ENCODE results near the gene MUC5AC. TPM values are rescaled to one million over a fixed set of nuclear protein-coding genes. Genes with fewer than 3 reads are reported as not detected.

Gene MUC5AC
- polyA plus RNA-seq, 3 donors: 0.01 TPM; not detected in 1

DNA sequence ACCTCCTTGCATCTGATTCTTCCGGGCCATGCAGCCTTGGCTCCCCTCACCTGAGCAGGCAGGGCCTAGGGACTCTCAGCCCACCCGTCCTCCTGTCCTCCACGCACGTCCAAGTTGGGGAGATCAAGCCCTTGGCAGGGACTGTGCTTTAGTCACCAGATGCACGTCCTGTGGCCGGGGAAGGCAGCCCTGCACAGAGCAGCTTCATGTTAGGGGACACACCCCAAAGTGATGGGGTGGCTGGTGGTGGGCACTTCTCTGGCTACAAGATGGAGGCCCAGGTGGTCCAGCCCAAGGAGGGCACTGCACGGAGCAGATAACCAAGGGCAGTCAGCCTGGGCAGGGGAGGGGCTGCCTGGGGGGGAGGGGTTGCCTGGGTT is 66.3 kb downstream of the MUC5AC start:
- no peak for DNase-seq

DNA sequence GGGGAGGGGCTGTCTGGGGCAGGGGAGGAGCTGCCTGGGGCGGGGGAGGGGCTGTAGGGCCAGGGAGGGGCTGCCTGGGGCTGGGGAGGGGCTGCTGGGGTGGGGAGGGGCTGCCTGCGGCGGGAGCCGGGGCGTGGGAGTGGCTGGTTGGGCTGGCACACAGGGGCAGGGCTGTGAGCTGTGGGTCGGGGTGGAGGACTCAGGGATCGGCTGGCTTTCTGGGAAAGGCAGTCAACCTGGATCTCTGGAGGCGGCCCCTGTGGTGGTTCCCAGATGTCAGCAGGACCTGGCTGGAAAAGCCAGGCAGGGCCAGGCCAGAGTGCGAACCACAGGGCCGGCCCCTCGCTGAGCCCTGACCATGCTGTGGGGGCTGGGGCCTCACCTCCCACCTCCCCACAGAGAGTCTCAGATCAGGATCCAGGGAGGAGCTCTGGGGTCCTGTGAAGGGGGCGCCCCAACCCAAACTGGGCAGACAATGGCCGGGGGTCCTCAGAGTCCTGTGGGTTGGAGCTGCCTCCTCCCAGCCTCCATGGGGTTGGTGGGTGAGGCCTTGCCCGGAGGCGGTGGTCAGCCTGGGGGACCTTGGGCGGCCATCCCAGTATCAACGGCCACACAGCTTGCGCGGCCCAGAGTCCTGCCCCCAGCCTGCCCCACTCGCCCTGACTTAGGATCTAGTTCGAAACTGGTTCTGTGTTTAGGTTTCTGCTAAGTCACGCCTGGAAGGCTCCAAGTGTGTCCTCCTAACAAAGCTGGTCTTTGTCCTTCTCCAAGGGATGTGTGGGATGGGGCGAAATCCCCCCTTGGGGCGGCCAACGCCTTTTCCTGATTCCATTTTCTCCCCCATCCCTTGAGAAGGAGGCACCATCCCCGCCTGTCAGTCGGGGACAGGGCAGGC is 67.0 kb downstream of the MUC5AC start:
- peak; percentile 36 for DNase-seq

DNA sequence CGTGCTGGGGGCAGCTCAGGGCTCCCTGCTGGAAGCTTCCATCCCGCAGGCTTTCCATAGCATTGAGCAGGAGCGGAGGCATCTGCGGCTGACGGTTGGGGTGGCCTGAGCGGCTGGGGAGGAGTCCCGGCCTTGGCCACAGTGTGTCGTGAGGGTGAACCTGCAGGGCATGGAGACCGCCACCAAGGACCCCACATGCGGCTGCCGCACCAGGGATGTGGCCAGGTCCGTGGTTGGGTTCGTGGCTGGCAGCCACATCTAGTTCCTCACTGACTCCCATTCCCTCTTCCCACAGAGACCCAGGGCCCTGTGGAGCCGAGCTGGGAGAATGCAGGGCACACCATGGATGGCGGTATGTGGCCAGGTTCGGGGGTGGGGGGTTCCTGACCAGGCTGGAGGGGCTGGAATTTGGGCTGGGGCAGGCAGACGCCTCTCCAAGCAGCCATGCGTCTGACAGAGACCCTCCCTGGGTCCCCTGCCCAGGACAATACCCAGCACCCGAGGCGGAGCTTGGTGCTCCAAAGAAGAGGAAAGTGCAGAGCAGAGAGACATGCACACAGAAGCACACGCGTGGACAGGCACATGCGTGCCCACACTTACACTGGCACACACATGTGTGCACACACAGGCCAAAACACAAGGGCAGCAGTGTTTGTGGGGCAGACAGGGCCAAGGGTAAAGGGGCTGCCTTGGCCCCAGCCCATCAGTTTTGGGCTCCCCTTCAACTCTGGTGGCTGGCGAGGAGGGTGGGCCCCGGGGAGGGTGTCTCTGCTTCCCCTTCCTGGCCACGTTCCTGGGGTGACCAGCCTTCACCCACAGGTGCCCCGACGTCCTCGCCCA is 67.9 kb downstream of the MUC5AC start:
- DNase-seq: no peak

DNA sequence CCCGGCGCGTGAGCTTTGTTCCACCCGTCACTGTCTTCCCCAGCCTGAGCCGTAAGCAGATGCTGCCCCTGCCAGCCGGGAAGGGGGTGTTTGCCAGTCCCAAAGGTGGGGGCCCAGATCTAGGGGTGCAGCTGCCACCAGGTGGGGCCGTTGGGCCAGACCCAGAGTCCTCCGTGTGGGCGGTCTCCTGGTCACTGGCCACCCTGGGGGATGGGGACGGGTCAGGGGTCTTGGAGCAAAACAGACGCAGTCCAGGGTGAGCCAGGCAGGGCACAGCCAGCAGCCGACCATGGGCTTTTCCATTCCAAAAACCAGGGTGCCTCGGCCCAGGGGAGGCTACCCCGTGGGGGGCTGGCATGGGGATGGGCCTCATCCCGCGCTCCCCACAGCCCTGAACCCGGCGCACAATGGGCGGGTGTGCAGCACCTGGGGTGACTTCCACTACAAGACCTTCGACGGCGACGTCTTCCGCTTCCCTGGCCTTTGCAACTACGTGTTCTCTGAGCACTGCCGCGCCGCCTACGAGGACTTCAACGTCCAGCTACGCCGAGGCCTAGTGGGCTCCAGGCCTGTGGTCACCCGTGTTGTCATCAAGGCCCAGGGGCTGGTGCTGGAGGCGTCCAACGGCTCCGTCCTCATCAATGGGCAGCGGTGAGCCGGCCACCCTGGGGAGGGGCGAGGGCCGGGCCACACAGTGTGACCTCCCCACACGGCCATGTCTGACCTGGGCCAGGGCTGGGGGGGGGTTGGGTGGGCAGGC is 68.7 kb downstream of the MUC5AC start:
- no peak for DNase-seq

DNA sequence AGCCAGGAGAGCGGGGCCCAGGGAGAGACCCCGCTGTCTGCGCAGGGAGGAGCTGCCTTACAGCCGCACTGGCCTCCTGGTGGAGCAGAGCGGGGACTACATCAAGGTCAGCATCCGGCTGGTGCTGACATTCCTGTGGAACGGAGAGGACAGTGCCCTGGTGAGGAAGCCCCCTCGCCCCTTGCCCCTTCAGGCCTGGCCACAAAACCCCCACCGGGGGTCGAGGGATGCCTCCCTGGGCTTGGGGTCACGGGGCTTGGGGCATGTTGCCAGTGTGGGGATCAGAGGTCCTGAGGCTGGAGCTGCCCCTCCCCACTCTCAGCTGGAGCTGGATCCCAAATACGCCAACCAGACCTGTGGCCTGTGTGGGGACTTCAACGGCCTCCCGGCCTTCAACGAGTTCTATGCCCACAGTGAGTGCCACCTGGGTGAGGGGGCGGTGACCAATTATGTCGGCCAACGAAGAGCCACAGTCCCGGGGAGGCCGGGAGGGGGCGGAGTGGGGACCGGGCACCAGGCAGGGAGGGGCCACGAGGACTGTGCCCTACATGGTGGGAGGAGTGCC is 69.3 kb downstream of the MUC5AC start:
- no peak for DNase-seq

DNA sequence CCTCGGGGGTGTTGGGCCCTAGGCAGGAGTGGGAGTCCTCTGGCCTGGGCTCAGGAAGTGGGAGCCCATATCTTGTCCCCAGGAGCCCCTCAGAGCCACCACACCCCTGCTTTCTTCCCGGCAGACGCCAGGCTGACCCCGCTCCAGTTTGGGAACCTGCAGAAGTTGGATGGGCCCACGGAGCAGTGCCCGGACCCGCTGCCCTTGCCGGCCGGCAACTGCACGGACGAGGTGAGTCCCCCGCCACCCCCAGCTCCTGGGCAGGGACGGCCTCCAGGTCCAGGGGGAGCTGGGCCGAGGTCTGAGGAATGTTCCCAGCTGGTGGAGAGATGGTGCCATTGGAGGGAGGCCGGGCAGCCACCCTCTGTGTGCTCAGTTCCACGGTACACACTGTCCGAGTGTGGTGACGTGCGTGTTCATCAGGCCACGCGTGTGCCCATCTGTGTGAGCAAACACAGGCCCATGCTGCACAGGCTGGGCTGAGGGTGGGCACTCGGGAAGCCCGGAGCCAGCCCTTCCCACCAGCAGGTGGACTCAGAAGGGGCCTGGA is 69.9 kb downstream of the MUC5AC start:
- no peak for DNase-seq

DNA sequence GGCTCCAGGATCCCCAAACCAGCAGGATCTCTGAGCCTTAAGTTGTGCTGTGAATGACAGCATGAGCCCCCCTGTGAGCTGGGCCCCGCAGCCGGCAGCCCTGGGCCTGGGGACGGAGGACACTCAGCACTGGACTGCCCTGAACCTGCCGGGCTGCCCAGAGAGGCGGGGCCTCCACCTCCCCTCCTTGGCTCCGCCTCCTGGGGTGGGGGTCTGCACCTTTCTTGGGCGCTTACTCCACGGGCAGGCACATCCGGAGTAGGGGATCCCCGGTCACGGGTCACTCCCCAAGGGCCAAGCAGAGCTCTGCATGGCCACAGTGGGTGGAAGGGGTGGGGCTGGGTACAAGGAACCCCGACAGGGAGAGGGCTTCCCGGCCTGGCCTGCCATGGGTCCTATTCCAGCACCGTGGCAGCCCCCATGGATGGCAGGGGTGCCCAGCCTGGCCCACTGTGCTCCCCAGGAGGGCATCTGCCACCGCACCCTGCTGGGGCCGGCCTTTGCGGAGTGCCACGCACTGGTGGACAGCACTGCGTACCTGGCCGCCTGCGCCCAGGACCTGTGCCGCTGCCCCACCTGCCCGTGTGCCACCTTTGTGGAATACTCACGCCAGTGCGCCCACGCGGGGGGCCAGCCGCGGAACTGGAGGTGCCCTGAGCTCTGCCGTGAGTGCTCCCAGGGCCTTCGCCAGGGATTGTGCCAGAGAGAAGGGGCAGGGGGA is 70.5 kb downstream of the MUC5AC start:
- no peak for DNase-seq

DNA sequence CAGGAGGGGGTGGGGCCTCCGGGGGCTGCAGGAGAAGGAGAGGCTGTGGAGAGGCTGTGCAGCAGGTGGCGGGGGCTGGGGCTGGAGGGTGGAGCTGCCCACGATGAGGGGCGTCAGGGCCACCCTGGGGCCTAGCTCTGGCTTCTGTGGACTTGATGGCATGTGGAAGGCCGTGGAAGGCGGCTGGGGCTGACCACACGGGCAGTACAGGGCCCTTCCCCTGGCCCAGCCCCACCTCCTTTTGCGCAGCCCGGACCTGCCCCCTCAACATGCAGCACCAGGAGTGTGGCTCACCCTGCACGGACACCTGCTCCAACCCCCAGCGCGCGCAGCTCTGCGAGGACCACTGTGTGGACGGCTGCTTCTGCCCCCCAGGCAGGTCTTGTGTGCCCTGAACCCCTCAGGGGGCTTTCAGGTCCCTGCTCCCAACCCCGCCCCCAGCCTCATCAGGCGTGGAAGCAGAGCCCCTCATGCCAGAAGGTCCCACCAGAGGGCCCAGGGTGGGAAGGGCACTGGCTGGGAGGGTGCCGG is 71.2 kb downstream of the MUC5AC start:
- no peak for DNase-seq

DNA sequence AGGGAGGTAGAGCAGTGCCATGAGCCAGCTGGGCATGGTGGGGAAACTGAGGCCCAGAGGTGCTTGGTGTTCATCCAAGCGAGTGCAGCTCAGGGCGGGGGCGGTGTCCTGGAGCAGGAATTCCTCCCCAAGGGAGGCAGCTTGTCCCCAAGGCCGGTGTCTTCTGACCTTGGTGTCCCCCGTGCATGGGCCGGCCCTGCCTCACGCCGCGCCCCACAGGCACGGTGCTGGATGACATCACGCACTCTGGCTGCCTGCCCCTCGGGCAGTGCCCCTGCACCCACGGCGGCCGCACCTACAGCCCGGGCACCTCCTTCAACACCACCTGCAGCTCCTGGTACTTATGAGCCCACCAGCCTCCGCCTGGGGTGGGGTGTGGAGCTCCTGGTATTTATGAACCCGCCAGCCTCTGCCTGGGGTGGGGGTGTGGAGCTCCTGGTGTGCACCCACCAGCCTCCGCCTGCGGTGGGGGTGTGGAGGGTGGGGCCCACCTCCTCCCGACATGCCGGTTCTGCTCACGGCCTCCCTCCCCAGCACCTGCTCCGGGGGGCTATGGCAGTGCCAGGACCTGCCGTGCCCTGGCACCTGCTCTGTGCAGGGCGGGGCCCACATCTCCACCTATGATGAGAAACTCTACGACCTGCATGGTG is 71.8 kb downstream of the MUC5AC start:
- no peak for DNase-seq

DNA sequence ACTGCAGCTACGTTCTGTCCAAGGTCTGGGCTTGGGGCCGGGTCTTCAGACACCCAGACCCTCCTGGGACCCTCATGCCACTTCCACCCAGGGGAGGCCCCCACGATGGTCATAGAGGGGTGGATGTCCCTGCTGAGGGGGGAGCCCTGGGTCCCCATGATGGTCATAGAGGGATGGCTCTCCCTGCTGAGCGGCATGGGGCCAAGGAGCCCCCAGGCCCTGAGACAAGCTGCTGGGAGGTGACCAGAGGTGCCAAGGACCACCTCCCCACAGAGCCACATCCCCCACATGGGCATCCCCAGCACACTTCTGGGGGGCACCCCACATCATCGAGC is 72.3 kb downstream of the MUC5AC start:
- DNase-seq: no peak

DNA sequence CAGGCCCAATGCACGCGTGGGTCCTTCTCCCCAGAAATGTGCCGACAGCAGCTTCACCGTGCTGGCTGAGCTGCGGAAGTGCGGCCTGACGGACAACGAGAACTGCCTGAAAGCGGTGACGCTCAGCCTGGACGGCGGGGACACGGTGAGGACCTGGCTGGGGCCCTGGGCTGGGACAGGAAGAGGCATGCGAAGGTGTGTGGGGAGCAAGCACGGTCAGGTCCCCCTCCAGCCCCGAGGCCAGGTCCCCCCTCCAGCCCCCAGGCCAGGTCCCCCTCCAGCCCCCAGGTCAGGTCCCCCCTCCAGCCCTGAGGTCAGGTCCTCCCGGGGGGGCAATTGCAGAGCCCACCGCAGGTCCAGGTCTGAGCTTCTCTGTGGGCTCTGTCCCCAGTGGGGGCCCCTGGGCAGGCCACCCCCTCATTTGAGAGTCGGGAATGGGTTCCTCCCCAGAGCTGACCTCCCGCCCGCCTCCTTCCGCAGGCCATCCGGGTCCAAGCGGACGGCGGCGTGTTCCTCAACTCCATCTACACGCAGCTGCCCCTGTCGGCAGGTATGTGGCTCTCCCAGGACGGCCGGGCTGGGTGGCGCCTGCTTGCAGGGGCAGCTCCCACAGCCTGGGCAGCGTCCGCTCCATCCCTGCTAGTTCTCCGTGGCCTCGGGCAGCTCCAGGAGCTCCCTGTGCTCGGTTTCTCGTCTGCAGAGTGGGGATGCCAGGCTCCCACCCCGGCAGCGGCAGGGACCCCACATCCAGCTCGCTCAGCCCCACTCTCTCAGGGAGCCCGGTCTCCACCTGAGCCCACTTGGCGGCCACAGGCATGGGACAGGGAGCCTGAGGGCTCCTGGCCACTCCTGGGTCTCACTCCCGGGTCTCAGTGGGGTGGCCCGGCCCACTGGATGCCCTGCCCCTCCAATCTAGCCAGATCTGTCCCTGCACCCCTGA is 73.0 kb downstream of the MUC5AC start:
- DNase-seq: peak; percentile 9

DNA sequence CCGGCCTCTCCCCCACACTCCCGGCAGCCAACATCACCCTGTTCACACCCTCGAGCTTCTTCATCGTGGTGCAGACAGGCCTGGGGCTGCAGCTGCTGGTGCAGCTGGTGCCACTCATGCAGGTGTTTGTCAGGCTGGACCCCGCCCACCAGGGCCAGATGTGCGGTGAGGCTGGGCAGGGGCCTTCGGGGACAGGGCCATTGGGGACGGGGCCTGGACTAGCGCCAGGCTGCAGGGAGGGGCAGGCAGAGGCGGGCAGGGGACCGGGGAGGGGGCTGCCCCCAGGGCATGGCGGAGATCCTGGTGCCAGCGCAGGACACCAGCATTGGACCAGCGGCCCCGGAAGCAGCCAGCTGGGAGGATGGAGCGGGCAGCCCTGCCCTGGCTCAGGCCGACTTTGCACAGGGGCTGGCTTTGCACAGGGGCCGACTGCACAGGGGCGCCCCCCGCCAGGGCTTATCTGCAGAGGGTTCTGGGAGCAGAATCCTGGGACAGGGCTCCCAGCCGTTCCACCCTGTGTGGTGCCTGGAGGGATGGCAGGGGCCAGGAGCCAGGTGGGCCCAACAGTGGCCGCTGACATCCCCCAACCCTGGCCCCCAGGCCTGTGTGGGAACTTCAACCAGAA is 73.8 kb downstream of the MUC5AC start:
- DNase-seq: no peak

DNA sequence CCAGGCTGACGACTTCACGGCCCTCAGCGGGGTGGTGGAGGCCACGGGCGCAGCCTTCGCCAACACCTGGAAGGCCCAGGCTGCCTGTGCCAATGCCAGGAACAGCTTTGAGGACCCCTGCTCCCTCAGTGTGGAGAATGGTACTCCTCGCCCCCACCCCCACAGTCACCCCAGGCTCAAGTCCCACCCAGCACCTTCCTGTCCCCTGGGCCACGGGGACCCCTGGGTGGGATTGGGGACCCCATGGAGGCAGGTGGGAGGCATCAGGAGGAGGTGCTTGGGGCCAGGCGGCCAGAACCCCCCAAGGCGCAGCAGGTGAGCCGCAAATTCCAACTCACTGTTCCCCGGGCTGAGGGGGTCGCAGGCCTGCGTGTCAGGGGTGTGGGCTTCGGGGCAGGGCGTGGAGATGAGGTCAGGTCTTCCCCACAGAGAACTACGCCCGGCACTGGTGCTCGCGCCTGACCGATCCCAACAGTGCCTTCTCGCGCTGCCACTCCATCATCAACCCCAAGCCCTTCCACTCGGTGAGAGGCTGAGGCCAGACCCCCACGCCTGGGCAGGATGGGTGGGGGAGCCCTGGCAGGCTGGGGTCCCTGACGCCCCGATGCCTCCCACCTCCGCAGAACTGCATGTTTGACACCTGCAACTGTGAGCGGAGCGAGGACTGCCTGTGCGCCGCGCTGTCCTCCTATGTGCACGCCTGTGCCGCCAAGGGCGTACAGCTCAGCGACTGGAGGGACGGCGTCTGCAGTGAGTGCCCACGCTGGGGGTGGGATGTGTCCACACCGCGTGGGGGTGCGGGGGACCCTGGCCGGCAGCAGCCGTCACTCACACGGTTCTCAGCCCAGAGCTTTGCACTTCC is 74.5 kb downstream of the MUC5AC start:
- DNase-seq: no peak

DNA sequence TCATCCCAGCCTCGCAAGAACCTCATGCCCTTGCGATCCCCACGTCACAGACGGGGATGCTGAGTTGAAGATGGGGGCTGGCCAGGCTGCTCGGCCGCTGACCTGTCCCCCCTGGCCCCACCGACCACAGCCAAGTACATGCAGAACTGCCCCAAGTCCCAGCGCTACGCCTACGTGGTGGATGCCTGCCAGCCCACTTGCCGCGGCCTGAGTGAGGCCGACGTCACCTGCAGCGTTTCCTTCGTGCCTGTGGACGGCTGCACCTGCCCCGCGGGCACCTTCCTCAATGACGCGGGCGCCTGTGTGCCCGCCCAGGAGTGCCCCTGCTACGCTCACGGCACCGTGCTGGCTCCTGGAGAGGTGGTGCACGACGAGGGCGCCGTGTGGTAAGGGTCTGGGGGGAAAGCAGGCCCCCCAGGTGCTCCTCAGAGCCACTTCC is 75.1 kb downstream of the MUC5AC start:
- no peak for DNase-seq

DNA sequence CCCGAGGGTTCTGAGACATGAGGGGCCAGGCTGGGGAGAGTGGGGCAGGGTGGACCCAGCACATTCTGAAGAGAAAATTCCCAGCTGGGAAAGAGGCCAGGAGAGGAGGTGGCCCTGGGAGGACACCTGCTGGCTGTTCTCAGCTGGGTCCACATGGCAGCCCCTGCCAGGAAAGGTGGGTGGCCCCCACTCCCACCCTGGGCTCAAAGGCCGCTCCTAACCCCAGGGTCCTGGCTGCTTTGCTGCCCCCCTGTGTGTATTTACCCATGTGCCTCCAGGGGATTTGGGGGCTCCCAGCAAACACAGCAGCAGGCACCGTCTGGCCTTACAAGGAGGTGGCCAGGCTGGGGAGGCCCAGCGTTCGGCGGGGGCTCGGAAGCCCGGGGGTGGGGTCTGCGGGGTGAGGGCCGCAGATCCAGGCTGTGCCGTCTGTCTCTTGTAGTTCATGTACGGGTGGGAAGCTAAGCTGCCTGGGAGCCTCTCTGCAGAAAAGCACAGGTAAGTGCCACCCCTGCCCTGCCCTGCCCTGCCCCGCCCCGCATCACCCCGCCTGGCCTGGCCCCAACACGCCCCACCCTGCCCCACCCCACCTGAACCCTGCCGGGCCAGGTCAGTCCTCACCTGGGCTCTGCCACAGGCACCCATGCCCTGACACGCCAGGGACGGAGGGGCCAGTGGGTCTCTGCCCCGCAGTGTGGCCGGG is 75.7 kb downstream of the MUC5AC start:
- DNase-seq: no peak

DNA sequence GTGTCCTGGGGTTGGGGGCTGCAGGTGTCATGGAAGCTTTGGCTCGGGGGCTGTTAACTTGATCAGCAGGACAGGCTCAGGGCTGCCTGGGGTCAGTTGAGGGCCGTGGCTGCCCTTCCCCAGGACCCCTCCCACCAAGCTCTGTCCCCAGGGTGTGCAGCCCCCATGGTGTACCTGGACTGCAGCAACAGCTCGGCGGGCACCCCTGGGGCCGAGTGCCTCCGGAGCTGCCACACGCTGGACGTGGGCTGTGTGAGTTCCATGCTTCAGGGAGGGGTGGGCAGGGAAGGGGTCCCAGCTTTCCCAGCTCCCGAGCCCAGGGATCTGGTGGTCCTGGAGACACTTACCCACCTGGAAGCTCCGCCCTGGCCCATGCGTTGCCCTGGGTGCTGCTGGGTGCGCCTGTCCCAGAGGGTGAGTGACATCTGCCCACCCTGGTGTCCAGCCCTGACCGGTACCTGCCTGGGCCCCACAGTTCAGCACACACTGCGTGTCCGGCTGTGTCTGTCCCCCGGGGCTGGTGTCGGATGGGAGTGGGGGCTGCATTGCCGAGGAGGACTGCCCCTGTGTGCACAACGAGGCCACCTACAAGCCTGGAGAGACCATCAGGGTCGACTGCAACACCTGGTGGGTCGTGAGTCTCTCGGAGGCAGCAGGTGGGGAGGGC is 76.4 kb downstream of the MUC5AC start:
- DNase-seq: no peak

Data from renal pelvis (tissue), 4 donors.